Immature natural killer cell (primary cell): ENCODE measurements around the gene IQCN. TPM values are rescaled to one million over a fixed set of nuclear protein-coding genes. Genes with fewer than 3 reads are reported as not detected.

Experiments used
- DNase-seq, 3 donors: peaks; one replicate each; pipeline ENCODE4 v3.0.0; 2022; ENCODE audit warnings: mixed read lengths in 1 of 3
- H3K27ac Mint-ChIP-seq, 6 donors: one replicate each; pipeline ENCODE4 v1.8.0; 2020; ENCODE audit warnings: mixed read lengths in 6 of 6, mild to moderate bottlenecking in 5 of 6, inconsistent platforms in 4 of 6, moderate library complexity in 3 of 6
- H3K27me3 Mint-ChIP-seq, 3 donors: one replicate each; pipeline ENCODE4 v1.8.0; 2020 to 2021; ENCODE audit warnings: low read depth in 3 of 3, mild to moderate bottlenecking in 3 of 3, mixed read lengths in 3 of 3, moderate library complexity in 3 of 3, inconsistent platforms in 1 of 3
- H3K36me3 Mint-ChIP-seq, 3 donors: one replicate each; pipeline ENCODE4 v1.8.0; 2020; ENCODE audit warnings: mixed read lengths in 3 of 3, inconsistent platforms in 2 of 3, mild to moderate bottlenecking in 2 of 3
- H3K4me1 Mint-ChIP-seq, 2 donors: one replicate each; pipeline ENCODE4 v1.8.0; 2020; ENCODE audit warnings: inconsistent platforms in 2 of 2, mild to moderate bottlenecking in 2 of 2, mixed read lengths in 2 of 2, moderate library complexity in 1 of 2
- H3K4me3 Mint-ChIP-seq, 5 donors: one replicate each; pipeline ENCODE4 v1.8.0; 2020; ENCODE audit warnings: mild to moderate bottlenecking in 5 of 5, mixed read lengths in 5 of 5, inconsistent platforms in 3 of 5, moderate library complexity in 3 of 5
- H3K9me3 Mint-ChIP-seq, 6 donors: one replicate each; pipeline ENCODE4 v1.8.0; 2020; ENCODE audit warnings: mild to moderate bottlenecking in 6 of 6, mixed read lengths in 6 of 6, inconsistent platforms in 4 of 6, moderate library complexity in 3 of 6
- polyA plus RNA-seq, 3 donors: library from polyadenylated mRNA; unstranded; fragments of 300-500 nt; fragmentation: Illumina TruSeq; gene quantifications; one replicate each; pipeline ENCODE4 v1.2.3, GENCODE V29; 2021

Gene IQCN
- polyA plus RNA-seq, 3 donors from 2014 or later, result 0.15 TPM; not detected in 2

DNA sequence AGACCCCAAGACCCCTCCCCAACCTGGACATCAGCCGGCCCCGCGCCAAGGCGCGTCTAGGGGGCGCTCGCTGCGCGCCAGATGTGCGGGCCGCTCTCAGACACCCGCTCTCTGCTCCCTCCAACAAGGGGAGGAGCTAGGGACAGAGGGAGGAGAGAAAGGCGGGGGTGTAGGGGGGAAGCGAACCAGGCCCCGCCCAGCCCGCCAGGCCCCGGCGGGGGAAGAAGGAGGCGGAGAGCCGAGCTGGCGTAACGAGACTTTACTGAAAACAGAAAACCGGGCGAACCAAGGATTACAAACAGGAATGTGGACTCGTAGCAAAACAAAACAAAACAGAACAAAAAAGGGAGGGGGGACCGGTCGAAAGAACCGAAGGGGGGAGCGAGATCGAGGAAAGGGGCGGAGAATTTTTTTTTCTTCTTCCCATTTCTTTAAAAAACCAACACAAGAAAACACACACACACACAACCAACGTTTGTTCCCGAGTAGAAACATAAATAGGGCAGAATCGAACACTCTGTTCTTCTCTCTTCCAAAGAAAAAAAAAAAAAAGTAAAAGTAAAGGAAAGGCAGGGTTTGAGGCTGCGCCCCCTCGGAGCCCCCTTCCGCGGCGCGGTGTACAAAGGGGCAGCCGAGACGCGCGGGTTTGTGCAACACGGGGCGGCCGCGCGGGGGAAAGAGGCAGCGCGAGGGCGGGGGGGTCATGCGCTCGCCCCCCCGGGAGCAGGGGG is 5.4 kb upstream of the IQCN start:
- Mint-ChIP-seq H3K27me3 (peaks cover 66 to 76% (median 70%) of the 10 kb centered on the region in 3 donors), H3K36me3 (peaks cover 0 to 6% (median 4%) of the 10 kb centered on the region in 3 donors), H3K4me1 (peaks cover 36 to 39% of the 10 kb centered on the region in 2 donors), H3K9me3 (peaks cover 0 to 2% (median 0%) of the 10 kb centered on the region in 6 donors), H3K27ac (peak overlapping the region; percentile 92 to 100 (median 100)), H3K4me3 (peak overlapping the region; percentile 91 to 99 (median 98))
- peak; percentile 90 to 96 (median 95) for DNase-seq

- Mint-ChIP-seq H3K36me3 (peaks cover 0 to 6% (median 4%) of the 10 kb centered on the region in 3 donors), H3K4me3 (peak overlapping the region; percentile 91 to 99 (median 98)), H3K27ac (peak overlapping the region; percentile 92 to 100 (median 100)), H3K27me3 (peaks cover 69 to 81% (median 75%) of the 10 kb centered on the region in 3 donors), H3K9me3 (peaks cover 0 to 2% (median 0%) of the 10 kb centered on the region in 6 donors), H3K4me1 (peaks cover 33 to 40% of the 10 kb centered on the region in 2 donors)
- no peak for DNase-seq
Observed at GRCh38 chr19:18279266-18279515, 4.9 kb upstream of the IQCN start.

DNA sequence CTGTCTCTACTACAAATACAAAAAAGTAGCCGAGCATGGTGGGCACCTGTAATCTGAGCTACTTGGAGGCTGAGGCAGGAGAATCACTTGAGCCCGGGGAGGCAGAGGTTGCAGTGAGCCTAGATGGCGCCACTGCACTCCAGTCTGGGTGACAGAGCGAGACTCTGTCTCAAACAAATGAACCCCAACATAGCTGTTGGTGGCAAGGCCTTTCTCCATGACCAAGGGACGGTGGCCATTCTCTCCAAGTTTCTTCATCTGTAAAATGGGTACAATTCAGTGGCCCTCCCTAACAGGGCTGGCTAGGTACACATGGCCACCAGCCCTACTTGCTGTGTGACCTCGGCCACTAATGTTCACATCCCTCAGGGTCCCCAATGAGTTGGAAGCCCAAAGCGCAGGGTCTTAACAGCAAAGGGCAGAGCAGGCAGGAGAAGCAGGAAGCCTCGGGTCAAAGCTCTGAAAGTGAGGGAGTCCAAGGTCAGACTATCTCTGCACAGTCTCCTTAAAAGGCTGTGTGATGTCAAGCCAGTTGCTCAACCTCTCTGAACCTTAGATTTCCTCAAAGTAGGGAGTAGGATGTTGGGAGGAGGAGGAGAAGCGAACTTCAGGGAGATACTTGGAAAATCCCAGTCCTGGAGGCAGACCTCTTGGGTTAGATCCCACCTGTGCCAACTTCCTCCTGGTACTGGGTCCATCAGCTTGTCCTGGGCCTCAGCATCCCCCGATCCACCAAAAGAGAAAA is 4.4 kb upstream of the IQCN start:
- peak overlapping the region; percentile 91 to 99 (median 98) for H3K4me3 Mint-ChIP-seq
- H3K27ac Mint-ChIP-seq, result peak overlapping the region; percentile 92 to 100 (median 100)
- peaks cover 33 to 40% of the 10 kb centered on the region in 2 donors for H3K4me1 Mint-ChIP-seq
- H3K36me3 Mint-ChIP-seq, result peaks cover 0 to 6% (median 4%) of the 10 kb centered on the region in 3 donors
- peaks cover 72 to 85% (median 79%) of the 10 kb centered on the region in 3 donors for H3K27me3 Mint-ChIP-seq
- H3K9me3 Mint-ChIP-seq, result peaks cover 0 to 2% (median 0%) of the 10 kb centered on the region in 6 donors
- peak in 2 of 3 donors; percentile 62 to 64 for DNase-seq

DNA sequence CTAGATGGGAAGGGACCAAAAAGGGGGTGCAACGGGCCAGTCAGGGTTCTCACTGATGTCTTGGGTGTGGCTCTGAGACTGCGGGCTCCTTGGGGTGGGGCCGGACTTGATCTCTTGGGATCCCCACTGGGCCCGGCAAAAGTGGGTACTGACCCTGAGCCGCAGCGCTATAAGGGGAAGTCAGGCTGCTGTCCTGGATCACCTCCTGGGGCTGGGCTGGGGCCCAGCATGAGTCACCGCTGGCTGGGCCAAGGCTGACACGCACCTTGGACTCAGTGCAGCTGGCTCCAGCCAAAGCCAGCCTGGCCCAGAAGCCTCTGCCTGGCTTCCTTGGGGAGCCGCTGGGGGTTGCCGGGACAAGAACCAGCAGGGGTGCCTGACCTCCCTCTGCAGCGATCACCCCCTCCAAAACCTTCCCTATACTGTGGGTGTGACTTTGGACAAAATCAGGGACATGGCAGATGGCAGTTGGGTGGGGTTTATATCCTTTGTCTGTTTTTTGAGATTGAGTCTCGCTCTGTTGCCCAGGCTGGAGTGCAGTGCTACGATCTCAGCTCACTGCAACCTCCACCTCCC is 617 bp upstream of the IQCN start:
- peaks cover 67 to 82% (median 80%) of the 10 kb centered on the region in 3 donors for H3K27me3 Mint-ChIP-seq
- DNase-seq, result peak; percentile 38 to 53 (median 39)
- peak overlapping the region in 4 of 6 donors; percentile 32 to 76 (median 58) for H3K27ac Mint-ChIP-seq
- peaks cover 0 to 6% (median 4%) of the 10 kb centered on the region in 3 donors for H3K36me3 Mint-ChIP-seq
- H3K4me3 Mint-ChIP-seq, result peak overlapping the region in 2 of 5 donors; percentile 21 to 36
- H3K4me1 Mint-ChIP-seq, result peaks cover 22 to 28% of the 10 kb centered on the region in 2 donors
- no peaks in the 10 kb centered on the region for H3K9me3 Mint-ChIP-seq

- Mint-ChIP-seq H3K36me3 (no peaks in the 10 kb centered on the region), H3K27me3 (peaks cover 58 to 70% (median 68%) of the 10 kb centered on the region in 3 donors), H3K4me3 (no peak overlapping the region), H3K4me1 (peaks cover 11 to 19% of the 10 kb centered on the region in 2 donors), H3K27ac (peak overlapping the region in 2 of 6 donors; percentile 61 to 76), H3K9me3 (no peaks in the 10 kb centered on the region)
- DNase-seq, result peak in 1 of 3 donors; percentile 18
Observed at GRCh38 chr19:18273561-18274218, 562 bp downstream of the IQCN start.

DNA sequence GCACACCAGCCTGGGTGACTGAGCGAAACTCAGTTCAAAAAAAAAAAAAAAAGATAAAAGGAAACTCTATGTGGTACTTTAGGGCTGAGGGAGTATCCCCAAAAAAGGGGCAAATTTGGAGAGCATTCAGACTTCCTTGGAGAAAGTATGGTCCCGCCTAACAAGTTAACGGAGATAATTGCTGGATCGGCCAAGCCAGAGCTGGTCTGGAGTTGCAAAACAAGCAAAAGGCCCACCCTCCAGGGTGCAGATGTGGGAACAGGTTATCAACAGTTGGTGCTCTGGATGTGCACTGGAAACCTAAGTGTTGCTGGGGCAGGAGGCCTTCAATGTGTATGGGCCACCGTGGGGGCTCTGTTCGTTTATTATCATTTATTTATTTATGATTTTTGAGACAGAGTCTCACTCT is 2.8 kb downstream of the IQCN start:
- Mint-ChIP-seq H3K27me3 (peaks cover 39 to 47% (median 47%) of the 10 kb centered on the region in 3 donors), H3K9me3 (no peaks in the 10 kb centered on the region), H3K36me3 (peaks cover under 1 to 9% (median under 1%) of the 10 kb centered on the region in 3 donors), H3K4me3 (no peak overlapping the region), H3K4me1 (peaks cover 0 to 6% of the 10 kb centered on the region in 2 donors), H3K27ac (peak overlapping the region in 2 of 6 donors; percentile 17 to 40)
- DNase-seq, result no peak

- DNase-seq, result no peak
Observed at GRCh38 chr19:18270326-18270725, 3.9 kb downstream of the IQCN start.

DNA sequence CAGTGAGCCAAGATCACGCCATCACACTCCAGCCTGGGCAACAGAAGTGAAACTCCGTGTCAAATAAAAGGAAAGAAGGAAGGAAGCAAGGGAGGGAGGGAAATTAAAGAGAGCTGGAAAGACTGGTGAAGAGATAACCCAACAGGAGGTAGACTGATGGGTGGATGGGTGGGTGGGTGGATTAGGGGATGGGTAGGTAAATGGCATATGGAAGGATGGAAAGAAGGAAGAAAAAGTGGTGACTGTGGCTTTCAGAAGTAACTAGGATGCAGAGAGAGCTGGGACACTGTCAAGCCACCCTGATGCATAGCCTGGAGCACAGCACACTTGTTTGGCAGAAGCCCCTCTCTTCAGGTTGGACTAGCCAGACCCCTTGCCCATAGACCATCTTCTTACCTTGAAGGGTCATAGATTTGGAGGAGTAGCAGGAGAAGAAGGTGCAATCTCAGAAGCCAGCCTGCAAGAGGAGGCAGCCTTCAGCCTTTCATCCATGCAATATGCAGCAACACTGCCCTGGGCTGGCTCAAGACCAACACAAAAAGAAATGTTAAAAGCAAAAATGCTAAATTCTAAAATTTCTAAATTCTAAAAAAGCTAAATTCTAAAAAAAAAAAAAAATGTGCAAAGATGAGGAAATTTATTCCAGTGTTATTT is 5.1 kb downstream of the IQCN start:
- peak overlapping the region in 2 of 6 donors; percentile 55 to 61 for H3K27ac Mint-ChIP-seq
- no peak overlapping the region for H3K4me3 Mint-ChIP-seq
- no peaks in the 10 kb centered on the region for H3K9me3 Mint-ChIP-seq
- H3K4me1 Mint-ChIP-seq, result no peaks in the 10 kb centered on the region
- DNase-seq, result no peak
- peaks cover 5 to 15% (median 6%) of the 10 kb centered on the region in 3 donors for H3K36me3 Mint-ChIP-seq
- H3K27me3 Mint-ChIP-seq, result peaks cover 18 to 29% (median 28%) of the 10 kb centered on the region in 3 donors

More at GRCh38 chr19:18270326-18270725, 3.9 kb downstream of the IQCN start:
- Mint-ChIP-seq H3K9me3 (no peaks in the 10 kb centered on the region), H3K4me3 (no peak overlapping the region), H3K27ac (no peak overlapping the region), H3K27me3 (peaks cover 30 to 39% (median 39%) of the 10 kb centered on the region in 3 donors), H3K4me1 (peaks cover 0 to 6% of the 10 kb centered on the region in 2 donors), H3K36me3 (peaks cover 5 to 15% (median 6%) of the 10 kb centered on the region in 3 donors)

GRCh38 chr19:18266771-18267686 is 7.2 kb downstream of the IQCN start:
- DNase-seq, result no peak
- H3K4me1 Mint-ChIP-seq, result no peaks in the 10 kb centered on the region
- H3K9me3 Mint-ChIP-seq, result no peaks in the 10 kb centered on the region
- no peak overlapping the region for H3K27ac Mint-ChIP-seq
- H3K36me3 Mint-ChIP-seq, result peaks cover 5 to 15% (median 6%) of the 10 kb centered on the region in 3 donors
- peaks cover 6 to 10% (median 7%) of the 10 kb centered on the region in 3 donors for H3K27me3 Mint-ChIP-seq
- H3K4me3 Mint-ChIP-seq, result no peak overlapping the region

DNA sequence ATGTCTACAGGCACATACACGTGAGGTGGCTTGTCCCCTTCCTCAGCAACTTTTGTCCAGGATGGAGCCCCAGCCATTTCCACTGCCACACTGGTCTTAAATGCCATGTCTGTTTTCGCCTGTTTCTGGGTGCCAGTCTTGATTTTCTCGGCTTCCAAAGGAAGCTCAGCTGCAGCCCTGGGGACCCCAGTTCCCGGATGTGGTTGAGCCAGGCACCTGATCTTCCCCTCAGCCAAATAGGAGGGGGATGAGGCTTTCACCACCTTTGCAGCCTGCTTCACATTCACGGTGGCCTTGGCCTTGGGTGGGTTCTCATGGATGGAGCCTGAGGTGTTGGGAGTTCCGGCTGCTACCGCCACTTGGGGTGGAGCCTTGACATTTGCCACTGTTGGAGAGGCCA is 8.7 kb downstream of the IQCN start:
- H3K4me1 Mint-ChIP-seq, result no peaks in the 10 kb centered on the region
- no peak for DNase-seq
- H3K27me3 Mint-ChIP-seq, result peaks cover 0 to 5% (median 0%) of the 10 kb centered on the region in 3 donors
- no peak overlapping the region for H3K4me3 Mint-ChIP-seq
- H3K9me3 Mint-ChIP-seq, result no peaks in the 10 kb centered on the region
- peaks cover 5 to 15% (median 6%) of the 10 kb centered on the region in 3 donors for H3K36me3 Mint-ChIP-seq
- H3K27ac Mint-ChIP-seq, result no peak overlapping the region

DNA sequence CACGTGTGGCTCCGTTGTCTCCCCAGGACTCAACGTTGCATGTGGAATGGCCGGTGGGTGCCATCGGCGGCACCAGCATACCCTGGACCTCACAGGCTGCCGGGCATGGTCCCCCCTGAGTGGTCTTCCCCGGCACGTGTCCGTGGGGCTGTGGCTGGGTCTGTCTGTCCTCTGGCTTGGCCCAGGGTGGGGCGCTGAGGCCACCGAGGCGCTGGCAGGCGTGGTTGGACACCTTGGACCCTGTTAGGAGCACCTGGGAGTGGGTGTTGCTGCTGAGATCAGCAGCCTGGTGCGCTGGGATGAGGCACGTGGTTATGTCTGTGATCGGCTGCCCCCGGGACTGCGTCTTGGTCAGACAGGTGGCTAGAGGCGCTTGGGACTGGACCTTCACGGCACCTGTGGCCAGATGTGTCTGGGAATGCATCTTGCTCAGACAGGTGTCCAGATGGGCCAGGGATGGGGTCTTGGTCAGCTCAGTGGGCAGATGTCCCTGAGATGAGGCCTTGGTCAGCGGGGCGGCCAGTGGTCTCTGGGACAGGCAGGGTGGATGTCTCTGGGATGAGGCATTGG is 9.2 kb downstream of the IQCN start:
- no peak for DNase-seq
- H3K4me3 Mint-ChIP-seq, result no peak overlapping the region
- H3K27ac Mint-ChIP-seq, result no peak overlapping the region
- H3K4me1 Mint-ChIP-seq, result no peaks in the 10 kb centered on the region
- peaks cover 0 to 5% (median 0%) of the 10 kb centered on the region in 3 donors for H3K27me3 Mint-ChIP-seq
- no peaks in the 10 kb centered on the region for H3K9me3 Mint-ChIP-seq
- peaks cover 5 to 15% (median 6%) of the 10 kb centered on the region in 3 donors for H3K36me3 Mint-ChIP-seq
